Parathyroid adenoma (tissue), 2 donors: ENCODE measurements around the gene FLT1.

ENCODE experiments used
- H2AFZ ChIP-seq: fragments of 300-600 bp; sonication (generic); one replicate; pipeline ENCODE4 v1.7.0; 2017; ENCODE audit warnings: antibody characterized with exemption, mild to moderate bottlenecking
- H3K27ac ChIP-seq: fragments of 300-600 bp; sonication (generic); one replicate; pipeline ENCODE4 v1.7.0; 2017
- H3K27me3 ChIP-seq: fragments of 300-600 bp; sonication (generic); one replicate; pipeline ENCODE4 v1.7.0; 2017; ENCODE audit warnings: low read length; ENCODE audit not compliant: control insufficient read depth, insufficient read depth
- H3K36me3 ChIP-seq: fragments of 300-600 bp; sonication (generic); one replicate; pipeline ENCODE4 v1.7.0; 2017; ENCODE audit warnings: low read length; ENCODE audit not compliant: control insufficient read depth, insufficient read depth
- H3K4me1 ChIP-seq: fragments of 300-600 bp; sonication (generic); one replicate; pipeline ENCODE4 v1.7.0; 2017; ENCODE audit warnings: control low read depth
- H3K4me2 ChIP-seq: fragments of 300-600 bp; sonication (generic); one replicate; pipeline ENCODE4 v1.7.0; 2017; ENCODE audit warnings: low read length
- H3K4me3 ChIP-seq: fragments of 300-600 bp; sonication (generic); one replicate; pipeline ENCODE4 v1.7.0; 2017; ENCODE audit warnings: low read depth, low read length
- H3K79me2 ChIP-seq: fragments of 300-600 bp; sonication (generic); one replicate; pipeline ENCODE4 v1.7.0; 2017; ENCODE audit warnings: control low read depth
- H3K9ac ChIP-seq: fragments of 300-600 bp; sonication (generic); one replicate; pipeline ENCODE4 v1.7.0; 2017; ENCODE audit warnings: mild to moderate bottlenecking
- H3K9me3 ChIP-seq: fragments of 300-600 bp; sonication (generic); one replicate; pipeline ENCODE4 v1.7.0; 2017; ENCODE audit warnings: low read length; ENCODE audit not compliant: control insufficient read depth
- TF ChIP-seq, protein P1 (sequence below): fragments of 300-600 bp; sonication (generic); IDR thresholded peaks from one replicate; pipeline ENCODE4 v1.7.0; 2017; ENCODE audit warnings: antibody characterized with exemption, mild to moderate bottlenecking
- donor health status: primary hyperparathyroidism.

Gene FLT1

DNA sequence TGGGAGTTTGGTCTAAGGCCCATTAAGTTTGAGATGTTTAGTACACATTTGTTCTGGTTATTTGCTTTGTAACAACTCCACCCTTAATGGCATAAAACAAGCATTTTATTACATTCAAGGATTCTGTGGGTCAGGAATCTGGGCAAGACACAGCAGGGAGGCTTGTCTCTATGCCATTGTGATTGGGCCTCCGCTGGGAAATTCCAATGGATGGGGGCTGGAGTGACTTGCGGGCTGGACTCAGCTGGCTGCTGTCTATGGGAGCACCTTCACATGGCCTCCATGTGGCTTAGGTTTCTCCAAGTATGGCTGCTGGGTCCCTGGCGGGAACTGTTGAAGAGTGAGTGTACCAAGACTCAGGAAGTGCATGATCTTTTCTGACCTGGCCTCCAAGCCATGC, 197.6 kb downstream of the FLT1 start:
- Histone ChIP-seq H3K36me3 (no peaks in the 10 kb centered on the region), H3K79me2 (no peaks in the 10 kb centered on the region), H3K27ac (no peak overlapping the region), H3K9ac (no peak overlapping the region), H3K4me2 (no peak overlapping the region), H2AFZ (no peak overlapping the region), H3K4me1 (no peaks in the 10 kb centered on the region), H3K4me3 (no peak overlapping the region), H3K27me3 (no peaks in the 10 kb centered on the region), H3K9me3 (no peaks in the 10 kb centered on the region)
- TF ChIP-seq, protein P1, sequence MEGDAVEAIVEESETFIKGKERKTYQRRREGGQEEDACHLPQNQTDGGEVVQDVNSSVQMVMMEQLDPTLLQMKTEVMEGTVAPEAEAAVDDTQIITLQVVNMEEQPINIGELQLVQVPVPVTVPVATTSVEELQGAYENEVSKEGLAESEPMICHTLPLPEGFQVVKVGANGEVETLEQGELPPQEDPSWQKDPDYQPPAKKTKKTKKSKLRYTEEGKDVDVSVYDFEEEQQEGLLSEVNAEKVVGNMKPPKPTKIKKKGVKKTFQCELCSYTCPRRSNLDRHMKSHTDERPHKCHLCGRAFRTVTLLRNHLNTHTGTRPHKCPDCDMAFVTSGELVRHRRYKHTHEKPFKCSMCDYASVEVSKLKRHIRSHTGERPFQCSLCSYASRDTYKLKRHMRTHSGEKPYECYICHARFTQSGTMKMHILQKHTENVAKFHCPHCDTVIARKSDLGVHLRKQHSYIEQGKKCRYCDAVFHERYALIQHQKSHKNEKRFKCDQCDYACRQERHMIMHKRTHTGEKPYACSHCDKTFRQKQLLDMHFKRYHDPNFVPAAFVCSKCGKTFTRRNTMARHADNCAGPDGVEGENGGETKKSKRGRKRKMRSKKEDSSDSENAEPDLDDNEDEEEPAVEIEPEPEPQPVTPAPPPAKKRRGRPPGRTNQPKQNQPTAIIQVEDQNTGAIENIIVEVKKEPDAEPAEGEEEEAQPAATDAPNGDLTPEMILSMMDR, result no peak

DNA sequence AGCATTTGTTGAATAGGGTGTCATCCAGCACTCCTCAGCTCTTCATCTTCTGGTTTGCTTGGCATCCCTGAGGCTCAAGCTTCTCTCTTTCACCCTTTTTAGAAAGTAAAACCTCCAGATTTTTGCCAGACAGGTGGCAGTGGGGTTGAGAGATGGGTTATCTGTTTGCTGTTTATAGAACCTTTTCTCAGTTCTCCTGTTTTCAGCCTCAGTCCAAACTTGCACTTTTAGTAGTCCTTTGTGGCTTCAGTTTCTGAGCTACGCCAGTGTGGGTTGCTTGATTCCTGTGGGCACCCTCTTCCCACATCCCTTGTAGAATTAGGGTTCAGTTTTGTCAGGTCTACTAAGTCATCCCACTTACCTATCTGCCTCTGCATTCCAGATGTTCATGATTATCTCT, 208.7 kb downstream of the FLT1 start:
- TF ChIP-seq, protein P1, result no peak
- Histone ChIP-seq H3K9me3 (no peaks in the 10 kb centered on the region), H3K4me3 (no peak overlapping the region), H3K9ac (no peak overlapping the region), H3K4me1 (no peaks in the 10 kb centered on the region), H3K27ac (no peak overlapping the region), H3K36me3 (no peaks in the 10 kb centered on the region), H3K27me3 (no peaks in the 10 kb centered on the region), H2AFZ (no peak overlapping the region), H3K79me2 (no peaks in the 10 kb centered on the region), H3K4me2 (no peak overlapping the region)

DNA sequence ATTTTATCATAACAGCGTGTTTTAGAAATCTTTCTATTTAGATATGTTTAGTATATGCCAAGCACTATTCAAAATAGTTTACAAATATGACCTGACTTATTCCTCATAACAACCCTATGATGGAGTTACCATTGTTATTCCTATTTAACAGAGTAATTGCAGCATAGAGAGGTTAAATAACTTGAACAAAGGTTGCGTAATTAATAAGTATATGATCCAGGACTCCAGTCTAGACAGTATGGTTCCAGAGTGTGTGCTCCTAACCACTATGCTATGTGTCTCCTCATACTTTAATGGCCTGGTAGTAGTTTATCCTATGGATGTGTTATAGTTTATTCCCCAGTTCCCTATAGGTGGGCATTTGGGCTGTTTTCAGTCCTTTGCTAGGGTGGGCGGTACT, 211.3 kb downstream of the FLT1 start:
- Histone ChIP-seq H3K9ac (no peak overlapping the region), H3K9me3 (no peaks in the 10 kb centered on the region), H3K4me3 (no peak overlapping the region), H3K27ac (no peak overlapping the region), H3K4me2 (no peak overlapping the region), H2AFZ (no peak overlapping the region), H3K27me3 (no peaks in the 10 kb centered on the region), H3K79me2 (no peaks in the 10 kb centered on the region), H3K36me3 (no peaks in the 10 kb centered on the region), H3K4me1 (no peaks in the 10 kb centered on the region)
- TF ChIP-seq, protein P1, result no peak

DNA sequence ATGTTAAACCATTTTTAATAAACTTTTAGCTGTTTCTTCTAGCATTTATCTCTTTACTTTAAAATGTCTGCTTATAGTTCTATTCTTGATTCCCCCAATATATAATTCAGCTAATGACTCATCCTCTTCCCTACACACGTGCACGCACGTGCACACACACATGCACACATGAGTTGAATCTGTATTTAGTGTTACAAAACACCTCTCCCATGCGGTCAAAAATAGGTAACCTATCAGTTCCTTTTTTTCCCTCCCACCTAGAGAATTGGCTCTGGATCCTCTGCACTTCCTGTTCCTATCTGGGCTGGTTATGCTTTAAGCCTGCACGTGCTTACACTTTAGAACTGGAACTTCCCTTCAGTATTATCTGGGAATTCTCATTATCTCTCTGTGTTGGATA, 212.5 kb downstream of the FLT1 start:
- Histone ChIP-seq H3K9ac (no peak overlapping the region), H3K27ac (no peak overlapping the region), H3K4me2 (no peak overlapping the region), H3K27me3 (no peaks in the 10 kb centered on the region), H3K36me3 (no peaks in the 10 kb centered on the region), H3K4me1 (no peaks in the 10 kb centered on the region), H3K9me3 (no peaks in the 10 kb centered on the region), H3K4me3 (no peak overlapping the region), H3K79me2 (no peaks in the 10 kb centered on the region), H2AFZ (no peak overlapping the region)
- TF ChIP-seq, protein P1, result no peak

DNA sequence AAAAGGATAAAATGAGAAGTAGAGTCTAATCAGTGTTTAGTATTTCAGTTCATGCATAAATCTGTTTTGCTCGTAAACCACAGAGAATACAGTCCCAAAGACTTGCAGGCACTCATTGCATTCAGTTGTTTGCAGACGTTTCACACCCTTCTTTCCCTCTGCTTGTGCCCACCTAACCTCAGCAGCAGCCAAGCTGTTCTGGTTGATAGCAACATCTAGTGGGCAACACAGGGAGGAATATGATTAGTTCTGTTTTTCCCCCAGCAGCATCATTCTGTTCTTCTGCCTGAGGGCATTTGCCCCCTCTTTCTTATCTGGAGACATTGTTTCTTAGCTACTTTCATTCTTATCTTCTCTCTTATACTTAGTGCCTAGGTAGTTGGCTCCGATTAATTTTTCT, 221.0 kb downstream of the FLT1 start:
- no peak overlapping the region for H3K9ac ChIP-seq
- H3K36me3 ChIP-seq, result no peaks in the 10 kb centered on the region
- no peaks in the 10 kb centered on the region for H3K4me1 ChIP-seq
- H3K4me2 ChIP-seq, result no peak overlapping the region
- no peak overlapping the region for H2AFZ ChIP-seq
- no peaks in the 10 kb centered on the region for H3K79me2 ChIP-seq
- no peak overlapping the region for H3K27ac ChIP-seq
- H3K9me3 ChIP-seq, result no peaks in the 10 kb centered on the region
- TF ChIP-seq, protein P1, result no peak
- no peak overlapping the region for H3K4me3 ChIP-seq
- H3K27me3 ChIP-seq, result no peaks in the 10 kb centered on the region
